Liver (tissue), 9 donors: ENCODE results near the gene TNNI3. TPM values are rescaled to one million over a fixed set of nuclear protein-coding genes. Genes with fewer than 3 reads are reported as not detected.

Experiments
- DNase-seq: peaks from one replicate; pipeline ENCODE4 v3.0.0-alpha.2; 2017; ENCODE audit warnings: low spot score
- H3K27ac ChIP-seq, 2 donors: one replicate each; pipeline ENCODE4 v1.7.0; 2013; ENCODE audit warnings: inconsistent platforms in 2 of 2, low read length in 2 of 2, control low read depth in 1 of 2, low read depth in 1 of 2, mild to moderate bottlenecking in 1 of 2
- H3K27me3 ChIP-seq, 4 donors: one replicate each; pipeline versions ENCODE4 v1.6.1 to v1.7.0; 2013; ENCODE audit warnings: low read length in 3 of 4, inconsistent platforms in 1 of 4, mild to moderate bottlenecking in 1 of 4, moderate library complexity in 1 of 4; ENCODE audit not compliant: control insufficient read depth in 4 of 4, insufficient read depth in 4 of 4
- H3K36me3 ChIP-seq, 4 donors: one replicate each; pipeline versions ENCODE4 v1.6.1 to v1.7.0; 2013; ENCODE audit warnings: low read length in 3 of 4, mild to moderate bottlenecking in 3 of 4, low read depth in 1 of 4, moderate library complexity in 1 of 4; ENCODE audit not compliant: control insufficient read depth in 4 of 4, insufficient read depth in 3 of 4
- H3K4me1 ChIP-seq, 4 donors: one replicate each; pipeline versions ENCODE4 v1.6.1 to v1.7.0; 2013; ENCODE audit warnings: low read length in 3 of 4, mild to moderate bottlenecking in 3 of 4, moderate library complexity in 1 of 4; ENCODE audit not compliant: control insufficient read depth in 4 of 4, insufficient read depth in 4 of 4
- H3K4me3 ChIP-seq, 3 donors: one replicate each; pipeline versions ENCODE4 v1.6.1 to v1.7.0; 2013; ENCODE audit warnings: low read length in 3 of 3, control low read depth in 1 of 3, low read depth in 1 of 3, mild to moderate bottlenecking in 1 of 3
- H3K9ac ChIP-seq, 2 donors: one replicate each; pipeline ENCODE4 v1.7.0; 2013; ENCODE audit warnings: low read length in 2 of 2, mild to moderate bottlenecking in 2 of 2, moderate library complexity in 2 of 2, control low read depth in 1 of 2, low read depth in 1 of 2
- H3K9me3 ChIP-seq, 4 donors: one replicate each; pipeline versions ENCODE4 v1.6.1 to v1.7.0; 2013; ENCODE audit warnings: low read length in 3 of 4; ENCODE audit not compliant: control insufficient read depth in 4 of 4
- EGR1 ChIP-seq, 2 donors: IDR thresholded peaks; 2 replicates each; pipeline ENCODE4 v1.6.1; 2016 to 2018; ENCODE audit warnings: antibody characterized with exemption in 2 of 2, low read depth in 2 of 2
- FOXA2 ChIP-seq: IDR thresholded peaks from 2 replicates; pipeline ENCODE4 v1.6.1; 2016; ENCODE audit warnings: antibody characterized with exemption
- GABPA ChIP-seq, 2 donors: IDR thresholded peaks in 1 of 2; conservative IDR thresholded peaks in 1 of 2; 2 replicates each; pipeline ENCODE4 v1.6.1; 2016; ENCODE audit warnings: antibody characterized with exemption in 2 of 2, mild to moderate bottlenecking in 1 of 2, moderate library complexity in 1 of 2
- HNF4A ChIP-seq, 2 donors: conservative IDR thresholded peaks; 2 replicates each; pipeline ENCODE4 v1.6.1; 2016; ENCODE audit warnings: antibody characterized with exemption in 2 of 2, mild to moderate bottlenecking in 2 of 2
- HNF4G ChIP-seq: IDR thresholded peaks from 2 replicates; pipeline ENCODE4 v1.6.1; 2016; ENCODE audit warnings: antibody characterized with exemption
- RAD21 ChIP-seq, 2 donors: IDR thresholded peaks; 2 replicates each; pipeline ENCODE4 v1.6.1; 2016; ENCODE audit warnings: antibody characterized with exemption in 2 of 2, mild to moderate bottlenecking in 2 of 2
- RXRA ChIP-seq, 2 donors: IDR thresholded peaks; 2 replicates each; pipeline ENCODE4 v1.6.1; 2017 to 2018; ENCODE audit warnings: antibody characterized with exemption in 2 of 2, mild to moderate bottlenecking in 1 of 2
- SP1 ChIP-seq: IDR thresholded peaks from 2 replicates; pipeline ENCODE4 v1.6.1; 2018; ENCODE audit warnings: antibody characterized with exemption, mild to moderate bottlenecking
- TAF1 ChIP-seq: conservative IDR thresholded peaks from 2 replicates; pipeline ENCODE4 v1.6.1; 2016; ENCODE audit warnings: antibody characterized with exemption, mild to moderate bottlenecking
- YY1 ChIP-seq: IDR thresholded peaks from 2 replicates; pipeline ENCODE4 v1.6.1; 2016; ENCODE audit warnings: antibody characterized with exemption, mild to moderate bottlenecking
- WGBS: extraction: QIAGEN DNeasy Blood & Tissue Kit; methylation state at CpG from one replicate; pipeline ENCODE4 v1.1.7; 2013; 5-methylcytosine and 5-hydroxymethylcytosine counted together
- polyA plus RNA-seq, 2 donors: library from polyadenylated mRNA; stranded (reverse) in 1 of 2; unstranded in 1 of 2; fragments of 200-250 nt in 1 of 2; fragments of >200 nt in 1 of 2; fragmentation: Nextera tagmentation in 1 of 2; extraction: Ambion mirVana in 1 of 2; gene quantifications; one replicate each; pipeline versions ENCODE4 v1.2.1 to v1.2.3, GENCODE V29; 2013 to 2015
- total RNA-seq, 2 donors: library from RNA; depleted of rRNA; stranded (reverse); fragments of >200 nt; gene quantifications; one replicate each; pipeline ENCODE4 v1.2.3, GENCODE V29; 2014
- TF ChIP-seq, protein P1 (sequence below): IDR thresholded peaks from 2 replicates; pipeline ENCODE4 v1.6.1; 2016; ENCODE audit warnings: antibody characterized with exemption, mild to moderate bottlenecking
- TF ChIP-seq, protein P2 (sequence below): fragments of 150-350 bp; IDR thresholded peaks from 2 replicates; pipeline ENCODE4 v1.5.1; 2017; ENCODE audit warnings: improper control_type of control experiment, low read depth, low read length; ENCODE audit not compliant: missing input control
- TF ChIP-seq, protein P3 (sequence below): IDR thresholded peaks from 2 replicates; pipeline ENCODE4 v1.6.1; 2016; ENCODE audit warnings: antibody characterized with exemption
- donor health status: healthy.
- donor health status: healthy.
- donor health status: healthy.
- donor health status: healthy.
- donor health status: healthy.

TNNI3 gene
- total and polyA plus RNA-seq, 4 donors: not detected

DNA sequence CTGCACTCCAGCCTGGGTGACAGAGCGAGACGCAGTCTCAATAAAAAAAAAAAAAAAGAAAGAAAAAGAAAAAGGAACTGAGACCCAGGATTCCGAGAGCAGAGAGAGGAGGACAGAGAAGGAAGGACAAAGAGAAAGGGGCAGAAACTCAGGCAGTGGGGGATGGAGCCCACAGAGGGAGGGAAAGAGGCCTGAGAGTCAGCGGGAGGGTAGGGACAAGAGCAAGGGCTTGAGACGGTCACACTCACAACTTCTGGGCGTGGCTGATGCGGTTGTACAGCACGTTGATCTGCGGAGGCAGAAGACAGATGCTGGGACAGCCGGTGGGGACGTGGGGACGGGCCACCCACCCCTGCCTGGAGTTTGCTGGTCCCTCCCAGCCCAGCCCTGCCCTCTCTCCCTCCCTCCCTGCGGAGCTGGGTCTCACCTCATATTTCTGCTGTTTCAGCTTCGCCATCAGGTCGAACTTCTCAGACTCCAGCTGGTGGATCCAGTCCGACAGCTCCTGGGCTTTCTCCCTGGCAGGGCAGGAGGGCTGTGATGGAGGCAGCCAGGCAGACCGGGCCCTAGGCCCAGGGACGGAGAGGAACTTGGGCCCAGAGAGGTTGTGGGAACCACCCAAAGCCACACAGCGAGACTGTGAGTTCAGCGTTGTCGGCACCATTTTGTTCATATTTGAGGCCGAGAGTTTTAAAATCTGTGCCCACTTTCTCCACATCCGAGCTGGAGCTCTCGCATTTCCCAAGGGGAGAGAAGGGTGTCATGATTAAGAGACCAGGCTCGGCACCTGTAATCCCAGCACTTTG, 23.7 kb downstream of the TNNI3 start:
- Histone ChIP-seq H3K4me1 (no peaks in the 10 kb centered on the region), H3K36me3 (no peaks in the 10 kb centered on the region), H3K4me3 (no peak overlapping the region), H3K27me3 (peaks cover 0 to 2% (median 0%) of the 10 kb centered on the region in 4 donors), H3K27ac (no peak overlapping the region), H3K9ac (no peak overlapping the region), H3K9me3 (no peaks in the 10 kb centered on the region)
- WGBS: 60% methylated on average over 25 of the region's 25 CpGs
- no peak for DNase-seq
- TF ChIP-seq FOXA2 (no peak), RAD21 (IDR thresholded peaks at IDR 0.05) (no peak), GABPA (IDR thresholded peaks at IDR 0.05 in 1 of 2, conservative IDR thresholded peaks at IDR 0.05 in 1 of 2) (no peak), EGR1 (IDR thresholded peaks at IDR 0.05; ENCODE audit: low read depth in 2 of 2) (no peak), SP1 (no peak), TAF1 (no peak), HNF4G (no peak), RXRA (IDR thresholded peaks at IDR 0.05) (no peak), YY1 (no peak), HNF4A (conservative IDR thresholded peaks at IDR 0.05) (no peak)
- TF ChIP-seq, protein P1, sequence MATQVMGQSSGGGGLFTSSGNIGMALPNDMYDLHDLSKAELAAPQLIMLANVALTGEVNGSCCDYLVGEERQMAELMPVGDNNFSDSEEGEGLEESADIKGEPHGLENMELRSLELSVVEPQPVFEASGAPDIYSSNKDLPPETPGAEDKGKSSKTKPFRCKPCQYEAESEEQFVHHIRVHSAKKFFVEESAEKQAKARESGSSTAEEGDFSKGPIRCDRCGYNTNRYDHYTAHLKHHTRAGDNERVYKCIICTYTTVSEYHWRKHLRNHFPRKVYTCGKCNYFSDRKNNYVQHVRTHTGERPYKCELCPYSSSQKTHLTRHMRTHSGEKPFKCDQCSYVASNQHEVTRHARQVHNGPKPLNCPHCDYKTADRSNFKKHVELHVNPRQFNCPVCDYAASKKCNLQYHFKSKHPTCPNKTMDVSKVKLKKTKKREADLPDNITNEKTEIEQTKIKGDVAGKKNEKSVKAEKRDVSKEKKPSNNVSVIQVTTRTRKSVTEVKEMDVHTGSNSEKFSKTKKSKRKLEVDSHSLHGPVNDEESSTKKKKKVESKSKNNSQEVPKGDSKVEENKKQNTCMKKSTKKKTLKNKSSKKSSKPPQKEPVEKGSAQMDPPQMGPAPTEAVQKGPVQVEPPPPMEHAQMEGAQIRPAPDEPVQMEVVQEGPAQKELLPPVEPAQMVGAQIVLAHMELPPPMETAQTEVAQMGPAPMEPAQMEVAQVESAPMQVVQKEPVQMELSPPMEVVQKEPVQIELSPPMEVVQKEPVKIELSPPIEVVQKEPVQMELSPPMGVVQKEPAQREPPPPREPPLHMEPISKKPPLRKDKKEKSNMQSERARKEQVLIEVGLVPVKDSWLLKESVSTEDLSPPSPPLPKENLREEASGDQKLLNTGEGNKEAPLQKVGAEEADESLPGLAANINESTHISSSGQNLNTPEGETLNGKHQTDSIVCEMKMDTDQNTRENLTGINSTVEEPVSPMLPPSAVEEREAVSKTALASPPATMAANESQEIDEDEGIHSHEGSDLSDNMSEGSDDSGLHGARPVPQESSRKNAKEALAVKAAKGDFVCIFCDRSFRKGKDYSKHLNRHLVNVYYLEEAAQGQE: no peak
- TF ChIP-seq, protein P2, sequence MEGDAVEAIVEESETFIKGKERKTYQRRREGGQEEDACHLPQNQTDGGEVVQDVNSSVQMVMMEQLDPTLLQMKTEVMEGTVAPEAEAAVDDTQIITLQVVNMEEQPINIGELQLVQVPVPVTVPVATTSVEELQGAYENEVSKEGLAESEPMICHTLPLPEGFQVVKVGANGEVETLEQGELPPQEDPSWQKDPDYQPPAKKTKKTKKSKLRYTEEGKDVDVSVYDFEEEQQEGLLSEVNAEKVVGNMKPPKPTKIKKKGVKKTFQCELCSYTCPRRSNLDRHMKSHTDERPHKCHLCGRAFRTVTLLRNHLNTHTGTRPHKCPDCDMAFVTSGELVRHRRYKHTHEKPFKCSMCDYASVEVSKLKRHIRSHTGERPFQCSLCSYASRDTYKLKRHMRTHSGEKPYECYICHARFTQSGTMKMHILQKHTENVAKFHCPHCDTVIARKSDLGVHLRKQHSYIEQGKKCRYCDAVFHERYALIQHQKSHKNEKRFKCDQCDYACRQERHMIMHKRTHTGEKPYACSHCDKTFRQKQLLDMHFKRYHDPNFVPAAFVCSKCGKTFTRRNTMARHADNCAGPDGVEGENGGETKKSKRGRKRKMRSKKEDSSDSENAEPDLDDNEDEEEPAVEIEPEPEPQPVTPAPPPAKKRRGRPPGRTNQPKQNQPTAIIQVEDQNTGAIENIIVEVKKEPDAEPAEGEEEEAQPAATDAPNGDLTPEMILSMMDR: no peak
- TF ChIP-seq, protein P3, sequence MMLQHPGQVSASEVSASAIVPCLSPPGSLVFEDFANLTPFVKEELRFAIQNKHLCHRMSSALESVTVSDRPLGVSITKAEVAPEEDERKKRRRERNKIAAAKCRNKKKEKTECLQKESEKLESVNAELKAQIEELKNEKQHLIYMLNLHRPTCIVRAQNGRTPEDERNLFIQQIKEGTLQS: no peak

DNA sequence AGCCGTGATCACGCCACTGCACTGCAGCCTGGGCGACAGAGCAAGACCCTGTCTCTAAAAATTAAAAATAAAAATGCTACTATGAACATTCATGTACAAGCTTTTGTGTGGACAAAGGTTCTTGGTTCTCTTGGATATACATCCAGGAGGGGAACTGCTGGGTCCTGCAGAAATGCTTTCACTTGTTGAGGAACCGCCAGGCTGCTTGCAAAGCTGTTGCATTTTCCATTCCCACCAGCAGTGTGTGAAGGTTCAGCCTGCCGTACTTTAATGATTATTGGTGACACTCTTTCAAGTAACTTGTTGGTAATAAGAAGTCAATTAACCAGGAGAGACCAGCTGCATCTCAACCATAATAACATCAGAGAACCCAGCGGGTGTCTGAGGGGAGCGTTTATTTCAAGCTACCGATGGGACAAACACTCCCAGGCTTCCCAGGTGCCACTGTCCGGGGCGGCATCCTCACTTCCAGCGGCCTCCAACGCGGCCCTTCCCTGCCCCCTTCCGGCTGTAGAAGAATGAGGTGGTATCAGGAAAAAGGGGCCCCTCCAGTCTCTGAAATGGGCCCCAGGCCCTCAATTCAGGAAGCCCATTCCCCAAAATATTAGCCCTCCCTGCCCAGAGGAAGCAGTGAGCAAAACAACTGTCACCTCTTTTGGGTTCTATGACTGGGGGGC, 24.9 kb downstream of the TNNI3 start:
- H3K27me3 ChIP-seq: peaks cover 0 to 2% (median 0%) of the 10 kb centered on the region in 4 donors
- no peaks in the 10 kb centered on the region for H3K36me3 ChIP-seq
- H3K4me1 ChIP-seq: no peaks in the 10 kb centered on the region
- H3K27ac ChIP-seq: no peak overlapping the region
- no peaks in the 10 kb centered on the region for H3K9me3 ChIP-seq
- DNase-seq: no peak
- 38% methylated on average over 14 of the region's 14 CpGs for WGBS
- H3K4me3 ChIP-seq: no peak overlapping the region
- TF ChIP-seq GABPA (IDR thresholded peaks at IDR 0.05 in 1 of 2, conservative IDR thresholded peaks at IDR 0.05 in 1 of 2) (no peak), RAD21 (IDR thresholded peaks at IDR 0.05) (peak in 1 of 2 donors; percentile 42)
- TF ChIP-seq, protein P2: peak; percentile 0
- H3K9ac ChIP-seq: no peak overlapping the region
